A673 (cell line): ENCODE data around the gene SECTM1.

ENCODE experiments used
- EZH2 ChIP-seq: fragments of 200-600 bp; sonication (generic); IDR thresholded peaks from 2 replicates; pipeline ENCODE4 v1.6.1; 2017; ENCODE audit warnings: borderline replicate concordance, low read depth, mild to moderate bottlenecking, mixed read lengths, antibody characterized with exemption, low read length; ENCODE audit not compliant: poor library complexity, severe bottlenecking
- TF ChIP-seq, protein P1 (sequence below): fragments of 300-800, 200-600 bp; sonication (generic); conservative IDR thresholded peaks from 2 replicates; pipeline ENCODE4 v1.5.1; 2017; ENCODE audit warnings: low read depth, mild to moderate bottlenecking, antibody characterized with exemption, low read length, moderate library complexity, mixed read lengths

DNA sequence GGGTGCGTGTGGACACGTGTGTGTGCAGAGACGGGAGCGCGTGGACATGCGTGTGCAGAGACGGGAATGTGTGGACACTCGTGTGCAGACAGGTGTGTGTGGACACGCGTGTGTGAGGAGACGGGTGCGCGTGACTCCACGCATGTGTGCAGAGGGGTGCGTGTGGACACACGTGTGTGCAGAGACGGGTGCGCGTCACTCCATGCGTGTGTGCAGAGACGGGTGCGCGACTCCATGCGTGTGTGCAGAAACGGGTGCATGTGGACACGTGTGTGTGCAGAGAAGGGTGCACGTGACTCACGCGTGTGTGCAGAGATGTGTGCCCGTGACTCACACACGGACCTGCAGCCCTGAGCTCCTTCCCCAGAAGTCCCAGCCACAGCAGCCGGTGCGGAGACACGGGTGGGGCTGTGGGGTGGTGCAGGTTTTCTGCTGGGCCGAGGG lies 13.9 kb downstream of the SECTM1 start:
- TF ChIP-seq, protein P1, sequence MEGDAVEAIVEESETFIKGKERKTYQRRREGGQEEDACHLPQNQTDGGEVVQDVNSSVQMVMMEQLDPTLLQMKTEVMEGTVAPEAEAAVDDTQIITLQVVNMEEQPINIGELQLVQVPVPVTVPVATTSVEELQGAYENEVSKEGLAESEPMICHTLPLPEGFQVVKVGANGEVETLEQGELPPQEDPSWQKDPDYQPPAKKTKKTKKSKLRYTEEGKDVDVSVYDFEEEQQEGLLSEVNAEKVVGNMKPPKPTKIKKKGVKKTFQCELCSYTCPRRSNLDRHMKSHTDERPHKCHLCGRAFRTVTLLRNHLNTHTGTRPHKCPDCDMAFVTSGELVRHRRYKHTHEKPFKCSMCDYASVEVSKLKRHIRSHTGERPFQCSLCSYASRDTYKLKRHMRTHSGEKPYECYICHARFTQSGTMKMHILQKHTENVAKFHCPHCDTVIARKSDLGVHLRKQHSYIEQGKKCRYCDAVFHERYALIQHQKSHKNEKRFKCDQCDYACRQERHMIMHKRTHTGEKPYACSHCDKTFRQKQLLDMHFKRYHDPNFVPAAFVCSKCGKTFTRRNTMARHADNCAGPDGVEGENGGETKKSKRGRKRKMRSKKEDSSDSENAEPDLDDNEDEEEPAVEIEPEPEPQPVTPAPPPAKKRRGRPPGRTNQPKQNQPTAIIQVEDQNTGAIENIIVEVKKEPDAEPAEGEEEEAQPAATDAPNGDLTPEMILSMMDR: no peak
- no peak for TF ChIP-seq EZH2
